ENCODE results near the gene PIH1D1. TPM values are rescaled to one million over a fixed set of nuclear protein-coding genes. Genes with fewer than 3 reads are reported as not detected.
A peak's percentile ranks its signal among the peaks of the same experiment; 100 is the strongest.

Gene PIH1D1
- total and polyA plus RNA-seq, 2 of the 13 experiments (the other 11 are each of a cell fraction or from before 2014, with no cell fraction given): 110 to 137 TPM

GRCh38 chr19:49499030-49499670, 47.5 kb upstream of the PIH1D1 start:
- Histone ChIP-seq H3K27me3 (ENCODE audit: control insufficient read depth in 1 of 2, insufficient read depth in 2 of 2, low read length in 2 of 2) (peaks cover 0 to 4% of the 10 kb centered on the region in 2 experiments; a peak in 1 of 5 replicates), H3K27ac (ENCODE audit: extremely low read length, insufficient read depth, low read length) (peak overlapping the region; percentile 16), H3K9ac (ENCODE audit: insufficient read depth, low read depth, low read length) (peak overlapping the region; percentile 37; the same call in 1 of the 2 replicates), H3K79me2 (ENCODE audit: insufficient read depth, low read length) (peaks cover 27% of the 10 kb centered on the region), H2AFZ (ENCODE audit: low read length) (no peak overlapping the region), H3K4me3 (replicated peaks in 1 of 3; ENCODE audit: insufficient read depth in 1 of 3, low read depth in 2 of 3, low read length in 3 of 3) (no peak overlapping the region), H3K4me2 (ENCODE audit: low read depth, low read length) (peak overlapping the region; percentile 92; the same call in 1 of the 2 replicates), H3K4me1 (ENCODE audit: insufficient read depth, low read length) (peaks cover 57% of the 10 kb centered on the region), H4K20me1 (ENCODE audit: insufficient read depth, low read length) (peaks cover 24% of the 10 kb centered on the region; the same call in 1 of the 2 replicates), H3K36me3 (replicated peaks in 1 of 2; ENCODE audit: control insufficient read depth in 1 of 2, insufficient read depth in 2 of 2, low read length in 2 of 2) (peaks cover 15 to 25% of the 10 kb centered on the region in 2 experiments), H3K9me3 (ENCODE audit: low read length) (no peaks in the 10 kb centered on the region)
- intact Hi-C loops (cut with micrococcal nuclease; ENCODE audit: unreplicated experiment): no loop called here
- WGBS (ENCODE audit: low lambda C conversion rate): 97% methylated on average over 18 of the region's 19 CpGs
- BruUV-seq (replicated peaks): no TSS peak
- FAIRE-seq (no peak), ATAC-seq (no peak), DNase-seq (ENCODE audit: low spot score) (no peak)
- POLR2A ChIA-PET: interaction anchor here (1.4 to 1.8 kb wide), 3 partner anchors 10 to 81 kb away, joined by 3 to 7 read pairs (median 4); partner anchors contain the start of genes FCGRT and NOSIP
- in situ Hi-C loops (cut with HindIII; ENCODE audit: extremely low pct_ligation_motif_present, low pct_unique_long_range_greater_than_20kb): loop anchor here (5.0 kb wide), 2 partner anchors 73 to 173 kb away; no protein-coding TSS in a partner anchor
- CTCF ChIA-PET (ENCODE audit: low intra/inter-chr PET ratio, low total read pairs): no interaction called here
- no peak for TF ChIP-seq KLF6 (CRISPR knock-in tag; IDR thresholded peaks at IDR 0.05)
- no peak for TF ChIP-seq ZNF558 (CRISPR knock-in tag; IDR thresholded peaks at IDR 0.05; ENCODE audit: borderline replicate concordance)
- TF ChIP-seq TEF (CRISPR knock-in tag; IDR thresholded peaks at IDR 0.05): no peak
- peak; percentile 46 for TF ChIP-seq AGO2 (optimal IDR thresholded peaks at IDR 0.05; ENCODE audit: low read depth, low read length)
- no peak for TF ChIP-seq YEATS4 (CRISPR knock-in tag; IDR thresholded peaks at IDR 0.05; ENCODE audit: borderline replicate concordance)
- no peak for TF ChIP-seq MLXIP (CRISPR knock-in tag; IDR thresholded peaks at IDR 0.05; ENCODE audit: borderline replicate concordance)
- no peak for TF ChIP-seq TBX3 (IDR thresholded peaks at IDR 0.05; ENCODE audit: borderline replicate concordance)
- TF ChIP-seq ATF1 (CRISPR knock-in tag; IDR thresholded peaks at IDR 0.05): no peak
- TF ChIP-seq SETDB1 (CRISPR knock-in tag; IDR thresholded peaks at IDR 0.05; ENCODE audit: borderline replicate concordance): no peak
- TF ChIP-seq ZSCAN21 (CRISPR knock-in tag; IDR thresholded peaks at IDR 0.05; ENCODE audit: borderline replicate concordance): no peak
- no peak for TF ChIP-seq ZMAT5 (CRISPR knock-in tag; IDR thresholded peaks at IDR 0.05; ENCODE audit: borderline replicate concordance, low read depth)
- no peak for TF ChIP-seq ZNF383 (CRISPR knock-in tag; IDR thresholded peaks at IDR 0.05; ENCODE audit: borderline replicate concordance)
- no peak for TF ChIP-seq SAP130 (CRISPR knock-in tag; IDR thresholded peaks at IDR 0.05; ENCODE audit: low read depth)
- TF ChIP-seq ETS1 (CRISPR knock-in tag; IDR thresholded peaks at IDR 0.05): no peak
- TF ChIP-seq ZNF703 (CRISPR knock-in tag; IDR thresholded peaks at IDR 0.05; ENCODE audit: borderline replicate concordance): no peak
- TF ChIP-seq NFIB (CRISPR knock-in tag; IDR thresholded peaks at IDR 0.05; ENCODE audit: borderline replicate concordance): no peak
- 0 out of 2 replicates have a peak, but pooled peaks have one; percentile 18 for TF ChIP-seq ZBTB38 (CRISPR knock-in tag; IDR thresholded peaks at IDR 0.05)
- TF ChIP-seq SMYD3 (CRISPR knock-in tag; IDR thresholded peaks at IDR 0.05): no peak
- TF ChIP-seq, protein P1, sequence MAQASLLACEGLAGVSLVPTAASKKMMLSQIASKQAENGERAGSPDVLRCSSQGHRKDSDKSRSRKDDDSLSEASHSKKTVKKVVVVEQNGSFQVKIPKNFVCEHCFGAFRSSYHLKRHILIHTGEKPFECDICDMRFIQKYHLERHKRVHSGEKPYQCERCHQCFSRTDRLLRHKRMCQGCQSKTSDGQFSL (CRISPR knock-in tag; IDR thresholded peaks at IDR 0.05): no peak
